ENCODE measurements around the gene WDR38.

Gene WDR38

DNA sequence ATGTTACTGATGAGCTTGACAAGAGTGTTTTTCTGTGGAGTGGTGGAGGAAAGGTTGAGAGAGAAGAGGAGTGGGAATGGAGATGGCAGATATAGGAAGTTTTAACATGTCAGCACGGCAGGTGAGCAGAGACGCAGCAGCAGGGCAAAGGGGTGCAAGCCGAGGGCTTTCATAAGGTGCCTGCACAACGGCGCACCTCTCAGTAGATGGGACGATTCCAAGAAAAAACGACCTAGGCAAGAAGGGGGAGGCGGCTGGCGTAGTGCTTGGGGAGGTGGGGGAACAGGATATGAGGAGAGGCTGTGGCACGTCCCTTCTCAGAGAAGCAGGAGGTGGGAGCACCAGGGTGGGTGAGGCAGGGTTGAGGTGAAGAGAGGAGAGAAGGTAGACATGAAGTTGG lies 33.2 kb downstream of the WDR38 start:
- no peak for DNase-seq

DNA sequence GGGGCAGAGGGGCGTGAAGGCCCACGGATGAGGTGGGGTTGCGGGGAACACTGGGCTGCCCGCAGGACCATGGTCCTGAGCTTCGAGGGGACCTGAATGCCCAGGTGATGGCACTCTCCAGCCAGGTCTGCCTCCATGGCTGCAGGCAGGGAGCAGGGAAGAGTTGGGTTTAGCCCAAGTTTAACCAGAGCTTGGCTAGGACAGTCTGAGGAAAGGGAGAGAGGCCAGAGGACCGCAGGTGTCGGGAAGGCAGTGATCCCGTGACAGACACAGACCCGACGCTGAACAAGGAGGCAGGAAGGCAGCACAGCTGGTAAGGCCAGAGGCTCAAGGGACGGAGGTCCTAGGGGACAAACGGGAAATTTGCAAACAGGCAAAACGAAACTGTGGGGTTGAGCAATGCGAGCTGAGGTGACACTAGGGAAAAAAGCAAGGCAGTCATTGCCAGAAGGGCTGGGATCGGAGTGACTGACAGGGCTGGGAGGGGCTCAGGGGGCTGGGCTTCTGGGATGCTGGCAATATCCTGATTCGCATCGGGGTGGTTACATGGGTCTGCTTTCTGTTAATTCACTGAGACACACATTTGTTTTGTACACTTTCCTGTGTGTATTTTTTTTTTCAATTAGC lies 33.7 kb downstream of the WDR38 start:
- DNase-seq, result no peak

DNA sequence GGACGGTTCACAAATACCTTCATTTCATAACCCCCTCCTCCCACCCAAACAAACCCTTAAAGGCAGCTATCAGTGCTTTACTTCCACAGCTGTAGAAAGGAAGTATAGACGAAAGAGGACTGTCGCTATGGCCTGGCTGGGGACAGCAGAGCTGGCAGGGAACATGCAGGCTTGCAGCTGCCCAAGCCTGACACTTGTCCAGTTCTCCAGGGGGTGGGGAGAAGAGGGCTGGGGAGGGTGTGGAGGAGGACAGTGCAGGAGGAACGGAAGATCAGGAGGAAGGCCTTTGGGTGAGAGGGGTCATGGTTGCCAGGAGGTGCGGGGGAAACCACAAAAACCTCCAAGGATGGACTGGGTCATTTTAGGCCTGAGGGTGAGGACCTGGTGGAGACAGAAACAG lies 34.6 kb downstream of the WDR38 start:
- DNase-seq, result no peak

DNA sequence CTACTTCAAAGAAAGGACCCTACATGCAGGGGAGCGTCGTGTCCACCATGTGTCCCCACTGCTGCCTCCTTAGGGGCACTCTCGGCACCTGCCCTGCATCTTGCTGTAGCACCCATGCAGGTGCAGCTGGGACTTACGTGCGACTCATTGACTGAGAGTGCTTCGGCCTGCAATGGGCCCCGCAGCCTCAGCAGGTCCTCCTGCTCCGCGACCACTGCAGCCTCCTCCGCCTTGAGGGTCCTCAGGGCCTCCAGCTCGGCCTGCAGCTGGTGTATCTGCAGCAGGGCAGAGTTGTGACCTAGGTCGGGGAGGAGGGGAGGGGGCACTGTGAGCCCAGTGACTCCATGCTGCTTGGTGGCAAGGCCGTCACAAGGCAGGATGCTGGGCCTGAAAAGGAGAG lies 35.7 kb downstream of the WDR38 start:
- no peak for DNase-seq

DNA sequence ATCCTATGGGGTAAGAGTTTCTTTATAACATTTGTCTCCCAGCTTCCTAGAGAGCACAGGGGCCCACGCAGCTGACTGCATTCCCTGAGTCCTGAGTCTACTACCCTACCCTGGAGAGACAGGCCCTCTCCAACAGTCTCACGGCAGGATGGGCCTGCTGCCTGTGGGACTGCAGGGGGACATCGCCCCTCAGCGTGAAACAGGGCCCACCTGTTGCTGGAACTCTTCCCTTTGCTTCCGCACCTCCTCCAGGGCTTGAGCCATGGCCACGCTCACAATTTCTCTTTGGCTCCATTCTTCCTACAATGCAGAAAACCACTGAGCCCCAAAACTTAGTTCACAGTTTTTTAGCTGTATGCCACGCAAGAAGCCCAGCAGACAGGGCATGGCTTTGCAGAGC lies 36.9 kb downstream of the WDR38 start:
- no peak for DNase-seq

DNA sequence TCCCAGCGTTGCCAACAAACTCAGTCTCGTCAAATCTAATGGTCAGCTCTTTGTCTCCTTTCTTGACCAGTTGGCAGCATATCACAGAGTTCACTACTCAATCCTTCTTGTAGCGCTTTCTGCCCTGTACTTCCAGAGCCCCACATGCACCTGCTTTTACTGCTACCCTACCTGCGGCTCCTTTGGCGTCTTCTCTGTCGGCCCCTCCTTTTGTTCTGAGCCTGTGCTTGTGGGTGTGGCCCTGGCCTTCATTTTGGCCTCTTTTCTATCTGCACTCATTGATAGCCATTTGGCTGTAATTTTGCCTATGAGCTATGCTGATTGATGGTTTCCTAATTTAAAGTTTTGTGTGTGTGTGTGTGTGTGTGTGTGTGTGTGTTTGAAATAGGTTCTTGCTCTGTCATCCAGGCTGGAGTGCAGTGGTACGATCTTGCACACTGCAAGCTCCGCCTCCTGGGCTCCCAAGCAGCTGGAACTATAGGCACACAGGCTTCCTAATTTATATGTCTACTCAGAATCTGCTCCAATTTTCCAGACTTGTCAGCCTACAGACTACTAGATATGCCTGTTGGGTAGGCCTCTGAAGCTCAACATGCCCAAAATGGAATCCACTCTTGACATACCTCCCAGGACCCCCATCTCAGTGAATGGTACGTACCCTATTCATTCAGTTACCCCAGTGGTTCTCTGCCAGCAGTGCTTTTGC lies 40.9 kb downstream of the WDR38 start:
- no peak for DNase-seq

DNA sequence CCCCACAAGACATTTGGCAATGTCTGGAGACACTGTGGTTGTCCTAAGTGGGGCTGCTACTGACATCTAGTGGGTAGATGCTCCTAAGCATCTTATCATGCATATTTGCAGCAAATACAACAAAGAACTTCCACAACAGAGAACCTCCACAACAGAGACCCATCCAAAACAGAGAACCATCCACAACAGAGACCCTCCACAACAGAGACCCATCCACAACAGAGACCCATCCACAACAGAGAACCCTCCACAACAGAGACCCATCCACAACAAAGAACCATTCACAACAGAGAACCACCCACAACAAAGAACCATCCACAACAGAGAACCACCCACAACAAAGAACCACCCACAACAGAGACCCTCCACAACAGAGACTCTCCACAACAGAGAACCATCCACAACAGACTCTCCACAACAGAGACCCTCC lies 41.5 kb downstream of the WDR38 start:
- DNase-seq, result peak in 2 of 4 experiments; percentile 7 to 19

DNA sequence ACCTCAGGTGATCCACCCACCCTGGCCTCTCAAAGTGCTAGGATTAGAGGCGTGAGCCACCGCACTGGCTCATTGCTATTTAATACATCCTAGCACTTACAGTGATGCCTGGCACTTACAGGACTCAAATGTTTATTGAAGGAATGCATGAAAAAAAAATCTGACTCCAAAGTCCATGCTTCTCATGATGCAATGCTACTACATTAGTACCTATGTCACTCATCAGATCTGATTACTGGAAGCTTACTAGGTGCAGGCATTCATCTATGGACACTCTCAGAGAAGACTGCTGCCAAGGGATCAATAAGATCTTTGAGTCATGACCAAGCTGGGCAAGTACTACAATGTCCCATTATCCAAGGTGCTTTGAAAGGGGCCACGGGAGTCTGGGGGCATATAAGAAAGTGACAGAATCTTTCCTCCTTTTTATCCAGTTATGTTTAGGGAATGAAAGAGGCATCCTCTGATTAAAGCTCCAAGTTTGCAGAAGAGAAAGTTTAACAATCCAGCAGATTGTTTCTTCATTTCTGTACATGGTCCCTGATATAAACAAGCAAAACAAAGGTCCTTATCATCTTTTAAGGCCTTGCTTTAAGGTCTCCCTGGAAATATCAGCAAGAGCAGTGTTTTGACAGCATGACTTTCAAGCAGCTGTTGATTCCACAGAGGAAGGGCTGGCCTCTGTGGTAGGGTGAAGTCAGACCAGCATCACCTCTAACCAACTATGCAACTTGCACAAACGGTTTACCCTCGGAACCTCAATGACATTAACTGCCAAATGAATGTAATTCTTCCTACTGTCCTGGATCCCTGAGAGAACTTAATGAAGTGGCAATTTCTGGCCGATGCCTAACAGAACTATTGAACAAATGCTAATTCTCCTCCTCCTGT lies 44.6 kb downstream of the WDR38 start:
- no peak for DNase-seq

DNA sequence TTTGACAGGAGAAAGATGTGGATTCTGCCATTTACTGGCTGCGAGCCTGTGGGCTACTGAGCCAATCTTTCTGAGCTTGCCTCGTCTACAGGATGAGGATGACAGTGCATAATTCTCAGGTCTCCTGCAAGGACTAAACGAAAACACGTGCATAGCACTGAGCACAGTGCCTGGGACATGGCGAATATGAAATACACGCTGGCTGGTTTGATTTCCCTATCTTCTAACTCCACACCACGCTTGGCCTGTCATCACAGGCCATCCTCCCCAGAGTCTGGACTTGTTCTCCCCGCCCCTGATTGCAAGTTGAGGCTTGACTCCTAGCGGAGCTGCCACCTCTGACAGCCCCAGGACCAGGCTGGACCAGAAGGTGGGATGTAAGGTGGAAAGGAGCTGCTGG lies 46.6 kb downstream of the WDR38 start:
- no peak for DNase-seq

DNA sequence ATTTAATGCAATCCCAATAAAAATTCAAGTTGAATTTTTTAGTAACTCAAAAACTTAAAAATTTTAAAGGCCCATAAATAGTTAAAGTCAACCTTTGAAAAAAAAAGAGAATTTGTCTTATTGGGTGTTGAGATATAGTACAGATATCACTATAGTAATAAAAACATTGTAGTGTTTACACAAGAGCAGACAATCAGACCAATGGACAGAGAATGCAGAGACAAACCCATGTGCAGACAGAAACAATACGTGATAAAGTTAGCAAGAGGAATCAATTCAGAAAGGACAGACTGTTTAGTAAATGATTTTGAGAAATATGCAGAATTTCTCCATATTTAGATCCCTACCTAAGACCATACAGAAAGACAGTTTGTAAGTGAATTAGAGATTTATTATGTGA lies 53.7 kb downstream of the WDR38 start:
- no peak for DNase-seq

Data from activated naive CD4-positive, alpha-beta T cell (primary cell).